Mesothelial cell of epicardium (in vitro differentiated cells): Measurements from ENCODE around the gene HSD17B8. TPM values are rescaled to one million over a fixed set of nuclear protein-coding genes. Genes with fewer than 3 reads are reported as not detected.

ENCODE experiments used
- DNase-seq, 2 experiments: peaks; one replicate each; pipeline ENCODE4 v3.0.0; 2021; ENCODE audit warnings: low spot score in 2 of 2; ENCODE audit not compliant: unreplicated experiment in 2 of 2
- H3K27ac Mint-ChIP-seq: 2 replicates; pipeline ENCODE4 v1.8.0; 2021; ENCODE audit warnings: mixed read lengths
- H3K27me3 Mint-ChIP-seq: 2 replicates; pipeline ENCODE4 v1.8.0; 2021; ENCODE audit warnings: low read depth, mixed read lengths
- H3K36me3 Mint-ChIP-seq: 2 replicates; pipeline ENCODE4 v1.8.0; 2021; ENCODE audit warnings: mixed read lengths
- H3K4me1 Mint-ChIP-seq: 2 replicates; pipeline ENCODE4 v1.8.0; 2021; ENCODE audit warnings: mixed read lengths
- H3K4me3 Mint-ChIP-seq: 2 replicates; pipeline ENCODE4 v1.8.0; 2021; ENCODE audit warnings: mild to moderate bottlenecking, moderate library complexity, mixed read lengths
- H3K9me3 Mint-ChIP-seq: 2 replicates; pipeline ENCODE4 v1.8.0; 2021; ENCODE audit warnings: mixed read lengths
- total RNA-seq: library from RNA; stranded (reverse); gene quantifications from 3 replicates; pipeline ENCODE4 v1.2.1, GENCODE V29; 2021
- TF ChIP-seq, protein P1 (sequence below): fragments of 200-600 bp; sonication (generic); IDR thresholded peaks from one replicate; pipeline ENCODE4 v1.5.0; 2021; ENCODE audit warnings: antibody characterized with exemption; ENCODE audit not compliant: unreplicated experiment

The HSD17B8 gene
- total RNA-seq, 1 donor from 2014 or later, result 15.0 TPM

DNA sequence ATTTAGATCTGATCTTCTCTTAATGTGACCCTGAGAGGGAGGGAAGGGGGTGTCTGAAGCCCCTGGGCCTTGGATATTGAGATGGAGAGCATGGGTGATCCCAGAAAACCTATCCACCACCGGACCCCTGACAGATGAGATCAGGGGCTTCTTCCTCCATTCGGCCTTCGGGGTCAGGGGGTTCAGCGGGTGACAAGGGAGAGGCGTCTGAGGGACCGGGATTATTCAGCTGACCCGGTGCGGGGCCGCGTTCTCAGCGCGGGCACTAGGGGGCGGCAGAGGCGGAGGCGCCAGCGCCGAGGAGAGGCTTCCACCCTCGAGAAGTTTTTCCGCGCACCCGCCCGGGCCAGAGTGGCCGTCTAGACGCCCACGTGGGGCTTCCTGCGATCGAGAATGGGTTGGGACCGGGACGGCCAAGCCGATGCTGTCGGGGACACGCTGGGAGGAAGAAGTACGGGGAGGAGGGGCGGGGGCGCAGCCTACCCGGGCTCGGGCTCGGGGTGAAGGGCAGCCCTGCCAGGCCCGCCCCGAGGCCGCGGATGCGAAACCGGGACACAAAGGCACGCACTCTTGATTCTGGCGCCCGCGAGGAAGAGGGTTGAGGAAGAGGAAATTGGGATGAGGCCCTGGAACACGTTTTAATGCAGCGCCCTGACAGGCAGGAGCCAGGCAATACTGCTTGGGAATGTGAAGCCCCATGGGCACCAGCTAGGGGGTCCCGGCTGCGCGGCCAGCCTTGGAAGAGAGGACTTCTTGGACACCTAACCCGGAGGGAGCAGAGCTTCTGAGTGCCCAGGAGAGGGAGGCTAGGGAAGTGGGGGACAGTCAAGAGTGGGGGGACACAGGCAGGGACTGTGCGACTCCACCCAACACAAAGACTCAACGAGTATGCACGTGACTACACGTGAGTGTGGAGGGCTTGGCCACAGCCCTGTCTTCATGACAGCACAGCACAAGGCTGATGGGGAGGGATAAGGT lies 42.8 kb upstream of the HSD17B8 start:
- Mint-ChIP-seq H3K4me3 (peak overlapping the region; percentile 84), H3K27ac (peak overlapping the region; percentile 67), H3K36me3 (no peaks in the 10 kb centered on the region), H3K27me3 (peaks cover 2% of the 10 kb centered on the region), H3K9me3 (no peaks in the 10 kb centered on the region), H3K4me1 (peaks cover 10% of the 10 kb centered on the region)
- peak; percentile 58 to 90 for DNase-seq
- TF ChIP-seq, protein P1, sequence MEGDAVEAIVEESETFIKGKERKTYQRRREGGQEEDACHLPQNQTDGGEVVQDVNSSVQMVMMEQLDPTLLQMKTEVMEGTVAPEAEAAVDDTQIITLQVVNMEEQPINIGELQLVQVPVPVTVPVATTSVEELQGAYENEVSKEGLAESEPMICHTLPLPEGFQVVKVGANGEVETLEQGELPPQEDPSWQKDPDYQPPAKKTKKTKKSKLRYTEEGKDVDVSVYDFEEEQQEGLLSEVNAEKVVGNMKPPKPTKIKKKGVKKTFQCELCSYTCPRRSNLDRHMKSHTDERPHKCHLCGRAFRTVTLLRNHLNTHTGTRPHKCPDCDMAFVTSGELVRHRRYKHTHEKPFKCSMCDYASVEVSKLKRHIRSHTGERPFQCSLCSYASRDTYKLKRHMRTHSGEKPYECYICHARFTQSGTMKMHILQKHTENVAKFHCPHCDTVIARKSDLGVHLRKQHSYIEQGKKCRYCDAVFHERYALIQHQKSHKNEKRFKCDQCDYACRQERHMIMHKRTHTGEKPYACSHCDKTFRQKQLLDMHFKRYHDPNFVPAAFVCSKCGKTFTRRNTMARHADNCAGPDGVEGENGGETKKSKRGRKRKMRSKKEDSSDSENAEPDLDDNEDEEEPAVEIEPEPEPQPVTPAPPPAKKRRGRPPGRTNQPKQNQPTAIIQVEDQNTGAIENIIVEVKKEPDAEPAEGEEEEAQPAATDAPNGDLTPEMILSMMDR, result peak; percentile 95

DNA sequence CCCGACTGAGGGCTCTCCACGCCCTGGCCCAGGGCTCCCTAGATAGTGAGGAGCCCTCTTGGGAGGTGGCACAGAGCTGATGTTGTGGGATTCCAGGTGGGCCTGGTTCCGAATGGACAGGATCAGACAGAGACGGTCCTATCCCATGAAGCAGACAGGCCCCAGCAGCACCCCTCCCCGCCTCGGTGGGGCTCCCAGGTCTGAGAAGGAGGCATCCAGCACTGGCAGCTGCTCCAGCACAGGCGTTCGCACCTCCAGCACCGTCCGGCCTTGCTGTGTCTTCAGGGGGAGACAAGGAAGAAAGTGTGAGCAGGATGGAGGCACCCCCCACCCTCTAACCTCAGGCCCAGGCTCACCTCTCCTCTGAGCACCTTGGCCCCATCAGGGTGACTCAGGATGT lies 40.9 kb upstream of the HSD17B8 start:
- H3K9me3 Mint-ChIP-seq, result no peaks in the 10 kb centered on the region
- peaks cover 2% of the 10 kb centered on the region for H3K27me3 Mint-ChIP-seq
- no peak for DNase-seq
- no peak overlapping the region for H3K4me3 Mint-ChIP-seq
- no peaks in the 10 kb centered on the region for H3K36me3 Mint-ChIP-seq
- no peak overlapping the region for H3K27ac Mint-ChIP-seq
- peaks cover 10% of the 10 kb centered on the region for H3K4me1 Mint-ChIP-seq
- TF ChIP-seq, protein P1, result no peak

DNA sequence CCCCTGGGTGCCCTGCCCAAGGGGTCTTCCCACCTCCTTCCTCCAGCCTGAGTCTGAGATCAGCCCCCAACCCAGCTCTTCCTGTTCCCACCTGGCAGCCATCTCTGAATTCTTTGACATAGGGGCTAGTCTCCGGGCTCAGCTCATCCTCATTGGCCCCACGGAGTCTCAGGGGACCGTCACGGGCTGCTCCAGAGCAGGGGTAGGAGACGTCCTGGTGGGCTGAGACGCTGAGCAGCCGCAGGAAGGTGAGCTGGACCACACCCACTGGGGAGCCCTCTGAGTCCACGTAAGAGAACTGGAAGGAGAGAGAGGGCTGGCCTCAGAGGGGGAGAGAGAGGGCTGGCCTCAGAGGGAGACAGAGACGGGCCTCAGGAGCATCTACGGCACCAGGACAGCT lies 40.3 kb upstream of the HSD17B8 start:
- peaks cover 10% of the 10 kb centered on the region for H3K4me1 Mint-ChIP-seq
- no peak overlapping the region for H3K27ac Mint-ChIP-seq
- H3K27me3 Mint-ChIP-seq, result peaks cover 2% of the 10 kb centered on the region
- no peak for DNase-seq
- no peaks in the 10 kb centered on the region for H3K36me3 Mint-ChIP-seq
- H3K9me3 Mint-ChIP-seq, result no peaks in the 10 kb centered on the region
- no peak overlapping the region for H3K4me3 Mint-ChIP-seq
- TF ChIP-seq, protein P1, result no peak

DNA sequence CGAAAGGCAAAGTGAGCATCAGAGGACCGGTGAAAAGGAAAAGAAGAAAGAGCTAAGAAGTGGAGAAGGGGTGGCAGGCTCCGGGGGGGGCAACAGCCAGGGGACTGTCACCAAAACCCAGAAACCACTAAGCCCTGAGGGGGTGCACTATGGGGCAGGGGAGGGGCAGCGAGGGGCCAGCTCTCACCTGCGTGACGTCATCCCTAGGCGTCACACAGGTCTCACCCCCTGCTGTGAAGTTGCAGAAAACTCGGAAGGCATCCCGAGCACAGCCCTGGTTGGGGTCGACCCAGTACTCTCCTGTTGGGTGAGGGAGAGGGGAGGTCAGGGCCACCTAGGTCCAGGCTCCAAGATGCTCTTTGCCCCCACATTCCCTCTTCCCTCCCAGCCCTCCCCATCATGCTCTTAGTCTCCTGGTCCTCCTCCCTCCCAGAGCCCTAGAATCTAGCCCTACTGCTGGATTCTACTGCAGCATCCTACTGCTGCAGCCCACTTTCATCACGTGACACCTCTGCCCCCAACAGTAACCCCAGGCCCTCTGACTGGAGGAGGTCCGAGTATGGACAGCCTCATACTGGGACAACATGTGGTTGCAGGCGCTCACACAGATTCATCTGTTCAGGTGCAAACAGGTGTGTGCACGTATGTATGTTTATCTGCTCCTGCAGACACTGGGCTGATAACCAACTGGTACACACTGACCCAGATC lies 39.6 kb upstream of the HSD17B8 start:
- Mint-ChIP-seq H3K9me3 (no peaks in the 10 kb centered on the region), H3K27me3 (peaks cover 2% of the 10 kb centered on the region), H3K4me3 (no peak overlapping the region), H3K27ac (no peak overlapping the region), H3K4me1 (peaks cover 10% of the 10 kb centered on the region), H3K36me3 (no peaks in the 10 kb centered on the region)
- no peak for DNase-seq
- TF ChIP-seq, protein P1, result no peak

DNA sequence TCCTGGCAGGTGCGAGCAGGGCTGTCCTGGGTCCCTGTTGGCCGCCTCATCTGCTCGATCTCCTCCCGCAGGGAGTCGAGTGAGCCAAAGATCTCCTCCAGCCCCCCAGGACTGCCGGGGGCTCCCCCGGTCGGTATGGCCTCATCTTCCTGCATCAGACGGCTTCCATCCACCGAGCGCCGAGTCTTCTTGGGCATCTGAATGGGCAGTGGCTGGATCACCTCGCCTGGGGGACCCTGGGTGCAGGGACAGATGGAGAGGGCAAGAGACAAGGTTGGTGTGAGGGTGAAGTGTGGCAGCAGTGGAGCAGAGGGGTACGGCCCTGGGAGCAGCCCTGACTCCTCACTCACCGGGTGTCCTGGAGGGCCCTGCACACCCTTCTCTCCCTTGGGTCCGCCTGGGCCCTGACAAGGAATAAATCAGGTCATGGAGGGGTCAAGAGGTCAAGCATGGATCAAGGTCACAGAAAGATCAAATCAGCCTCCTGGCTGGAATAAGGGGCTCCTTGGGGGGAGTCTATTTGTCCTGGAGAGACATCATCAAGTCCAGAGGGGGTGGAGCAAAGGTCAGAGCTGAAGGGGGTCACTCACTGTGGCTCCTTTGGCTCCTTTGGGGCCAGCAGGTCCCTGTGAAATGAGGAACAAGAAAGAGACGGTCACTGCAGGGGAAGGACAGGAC lies 38.7 kb upstream of the HSD17B8 start:
- TF ChIP-seq, protein P1, result no peak
- no peaks in the 10 kb centered on the region for H3K9me3 Mint-ChIP-seq
- peaks cover 10% of the 10 kb centered on the region for H3K4me1 Mint-ChIP-seq
- DNase-seq, result no peak
- H3K27me3 Mint-ChIP-seq, result no peaks in the 10 kb centered on the region
- H3K27ac Mint-ChIP-seq, result no peak overlapping the region
- no peaks in the 10 kb centered on the region for H3K36me3 Mint-ChIP-seq
- no peak overlapping the region for H3K4me3 Mint-ChIP-seq
